SK-N-SH (cell line): ENCODE measurements around the gene FMN1.

Experiments
- EP300 ChIP-seq, 2 experiments: IDR thresholded peaks; 2 replicates each; pipeline versions ENCODE4 v1.4.0 to v1.6.1; 2012; ENCODE audit warnings: borderline replicate concordance in 1 of 2, low read depth in 1 of 2, low read length in 1 of 2
- FOXJ3 ChIP-seq: sonication (generic); formaldehyde crosslinking; IDR thresholded peaks from 2 replicates; pipeline ENCODE4 v1.5.1; 2020; ENCODE audit warnings: mild to moderate bottlenecking, missing genetic modification reagents
- GABPA ChIP-seq: IDR thresholded peaks from 2 replicates; pipeline ENCODE4 v1.4.0; 2012; ENCODE audit warnings: low read depth, mild to moderate bottlenecking
- POLR2AphosphoS5 ChIP-seq: IDR thresholded peaks from 2 replicates; pipeline ENCODE4 v1.6.1; 2012; ENCODE audit warnings: low read depth, low read length
- RXRA ChIP-seq: IDR thresholded peaks from 2 replicates; pipeline ENCODE4 v1.4.0; 2012; ENCODE audit warnings: low read depth, mild to moderate bottlenecking, borderline replicate concordance
- TF ChIP-seq, protein P1 (sequence below): IDR thresholded peaks from 2 replicates; pipeline ENCODE4; 2012
- TF ChIP-seq, protein P2 (sequence below): fragments of 200-600 bp; sonication (generic); IDR thresholded peaks from 2 replicates; pipeline ENCODE4 v1.6.1; 2017; ENCODE audit warnings: antibody characterized with exemption, mild to moderate bottlenecking, moderate library complexity
- TF ChIP-seq, protein P3 (sequence below): IDR thresholded peaks from 2 replicates; pipeline ENCODE4 v1.6.1; 2012; ENCODE audit warnings: mild to moderate bottlenecking, low read depth, low read length, moderate library complexity
- TF ChIP-seq, protein P4 (sequence below): IDR thresholded peaks from 2 replicates; pipeline ENCODE4 v1.4.0; 2012; ENCODE audit warnings: low read depth

DNA sequence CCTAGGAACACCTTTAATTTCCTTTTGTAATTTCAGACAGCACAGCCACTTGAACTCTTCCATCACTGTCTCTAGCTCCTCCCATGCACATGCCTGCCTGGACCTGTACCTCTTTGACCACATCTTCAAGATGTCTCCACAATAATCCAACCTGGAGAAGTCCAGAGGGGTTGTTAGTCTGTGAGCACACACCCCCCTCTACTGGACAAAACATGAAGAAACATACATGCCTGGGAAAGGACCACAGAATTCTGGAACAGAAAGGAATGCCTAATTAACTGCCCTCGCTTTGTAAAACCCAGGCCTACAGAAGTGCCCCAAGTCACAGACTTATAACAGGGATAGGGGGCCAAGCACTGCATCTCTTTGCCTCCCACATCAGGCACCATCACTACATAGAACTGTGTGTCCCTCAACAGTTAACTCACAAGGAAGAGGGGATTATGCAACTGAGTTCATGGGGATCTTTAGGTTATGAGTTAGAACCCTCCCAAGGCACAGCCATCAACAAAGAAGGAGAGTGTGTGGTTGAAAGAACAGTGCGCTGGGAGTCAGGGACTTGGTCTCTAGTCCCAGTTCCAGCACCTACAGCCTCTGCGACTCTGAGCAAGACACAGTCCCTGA, 61.7 kb downstream of the FMN1 start:
- TF ChIP-seq, protein P1, sequence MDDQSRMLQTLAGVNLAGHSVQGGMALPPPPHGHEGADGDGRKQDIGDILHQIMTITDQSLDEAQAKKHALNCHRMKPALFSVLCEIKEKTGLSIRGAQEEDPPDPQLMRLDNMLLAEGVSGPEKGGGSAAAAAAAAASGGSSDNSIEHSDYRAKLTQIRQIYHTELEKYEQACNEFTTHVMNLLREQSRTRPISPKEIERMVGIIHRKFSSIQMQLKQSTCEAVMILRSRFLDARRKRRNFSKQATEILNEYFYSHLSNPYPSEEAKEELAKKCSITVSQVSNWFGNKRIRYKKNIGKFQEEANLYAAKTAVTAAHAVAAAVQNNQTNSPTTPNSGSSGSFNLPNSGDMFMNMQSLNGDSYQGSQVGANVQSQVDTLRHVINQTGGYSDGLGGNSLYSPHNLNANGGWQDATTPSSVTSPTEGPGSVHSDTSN = no peak
- TF ChIP-seq, protein P2, sequence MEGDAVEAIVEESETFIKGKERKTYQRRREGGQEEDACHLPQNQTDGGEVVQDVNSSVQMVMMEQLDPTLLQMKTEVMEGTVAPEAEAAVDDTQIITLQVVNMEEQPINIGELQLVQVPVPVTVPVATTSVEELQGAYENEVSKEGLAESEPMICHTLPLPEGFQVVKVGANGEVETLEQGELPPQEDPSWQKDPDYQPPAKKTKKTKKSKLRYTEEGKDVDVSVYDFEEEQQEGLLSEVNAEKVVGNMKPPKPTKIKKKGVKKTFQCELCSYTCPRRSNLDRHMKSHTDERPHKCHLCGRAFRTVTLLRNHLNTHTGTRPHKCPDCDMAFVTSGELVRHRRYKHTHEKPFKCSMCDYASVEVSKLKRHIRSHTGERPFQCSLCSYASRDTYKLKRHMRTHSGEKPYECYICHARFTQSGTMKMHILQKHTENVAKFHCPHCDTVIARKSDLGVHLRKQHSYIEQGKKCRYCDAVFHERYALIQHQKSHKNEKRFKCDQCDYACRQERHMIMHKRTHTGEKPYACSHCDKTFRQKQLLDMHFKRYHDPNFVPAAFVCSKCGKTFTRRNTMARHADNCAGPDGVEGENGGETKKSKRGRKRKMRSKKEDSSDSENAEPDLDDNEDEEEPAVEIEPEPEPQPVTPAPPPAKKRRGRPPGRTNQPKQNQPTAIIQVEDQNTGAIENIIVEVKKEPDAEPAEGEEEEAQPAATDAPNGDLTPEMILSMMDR = peak; percentile 85
- TF ChIP-seq, protein P3, sequence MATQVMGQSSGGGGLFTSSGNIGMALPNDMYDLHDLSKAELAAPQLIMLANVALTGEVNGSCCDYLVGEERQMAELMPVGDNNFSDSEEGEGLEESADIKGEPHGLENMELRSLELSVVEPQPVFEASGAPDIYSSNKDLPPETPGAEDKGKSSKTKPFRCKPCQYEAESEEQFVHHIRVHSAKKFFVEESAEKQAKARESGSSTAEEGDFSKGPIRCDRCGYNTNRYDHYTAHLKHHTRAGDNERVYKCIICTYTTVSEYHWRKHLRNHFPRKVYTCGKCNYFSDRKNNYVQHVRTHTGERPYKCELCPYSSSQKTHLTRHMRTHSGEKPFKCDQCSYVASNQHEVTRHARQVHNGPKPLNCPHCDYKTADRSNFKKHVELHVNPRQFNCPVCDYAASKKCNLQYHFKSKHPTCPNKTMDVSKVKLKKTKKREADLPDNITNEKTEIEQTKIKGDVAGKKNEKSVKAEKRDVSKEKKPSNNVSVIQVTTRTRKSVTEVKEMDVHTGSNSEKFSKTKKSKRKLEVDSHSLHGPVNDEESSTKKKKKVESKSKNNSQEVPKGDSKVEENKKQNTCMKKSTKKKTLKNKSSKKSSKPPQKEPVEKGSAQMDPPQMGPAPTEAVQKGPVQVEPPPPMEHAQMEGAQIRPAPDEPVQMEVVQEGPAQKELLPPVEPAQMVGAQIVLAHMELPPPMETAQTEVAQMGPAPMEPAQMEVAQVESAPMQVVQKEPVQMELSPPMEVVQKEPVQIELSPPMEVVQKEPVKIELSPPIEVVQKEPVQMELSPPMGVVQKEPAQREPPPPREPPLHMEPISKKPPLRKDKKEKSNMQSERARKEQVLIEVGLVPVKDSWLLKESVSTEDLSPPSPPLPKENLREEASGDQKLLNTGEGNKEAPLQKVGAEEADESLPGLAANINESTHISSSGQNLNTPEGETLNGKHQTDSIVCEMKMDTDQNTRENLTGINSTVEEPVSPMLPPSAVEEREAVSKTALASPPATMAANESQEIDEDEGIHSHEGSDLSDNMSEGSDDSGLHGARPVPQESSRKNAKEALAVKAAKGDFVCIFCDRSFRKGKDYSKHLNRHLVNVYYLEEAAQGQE = no peak
- TF ChIP-seq RXRA (no peak), EP300 (IDR thresholded peaks at IDR 0.05; ENCODE audit: borderline replicate concordance in 1 of 2, low read depth in 1 of 2, low read length in 1 of 2) (no peak), POLR2AphosphoS5 (no peak), FOXJ3 (CRISPR knock-in tag) (no peak), GABPA (no peak)
- TF ChIP-seq, protein P4, sequence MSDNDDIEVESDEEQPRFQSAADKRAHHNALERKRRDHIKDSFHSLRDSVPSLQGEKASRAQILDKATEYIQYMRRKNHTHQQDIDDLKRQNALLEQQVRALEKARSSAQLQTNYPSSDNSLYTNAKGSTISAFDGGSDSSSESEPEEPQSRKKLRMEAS = no peak
